ENCODE results near the gene WDR86.

WDR86 gene

GRCh38 chr7:151389768-151390597 lies 19.9 kb downstream of the WDR86 start:
- DNase-seq = no peak

DNA sequence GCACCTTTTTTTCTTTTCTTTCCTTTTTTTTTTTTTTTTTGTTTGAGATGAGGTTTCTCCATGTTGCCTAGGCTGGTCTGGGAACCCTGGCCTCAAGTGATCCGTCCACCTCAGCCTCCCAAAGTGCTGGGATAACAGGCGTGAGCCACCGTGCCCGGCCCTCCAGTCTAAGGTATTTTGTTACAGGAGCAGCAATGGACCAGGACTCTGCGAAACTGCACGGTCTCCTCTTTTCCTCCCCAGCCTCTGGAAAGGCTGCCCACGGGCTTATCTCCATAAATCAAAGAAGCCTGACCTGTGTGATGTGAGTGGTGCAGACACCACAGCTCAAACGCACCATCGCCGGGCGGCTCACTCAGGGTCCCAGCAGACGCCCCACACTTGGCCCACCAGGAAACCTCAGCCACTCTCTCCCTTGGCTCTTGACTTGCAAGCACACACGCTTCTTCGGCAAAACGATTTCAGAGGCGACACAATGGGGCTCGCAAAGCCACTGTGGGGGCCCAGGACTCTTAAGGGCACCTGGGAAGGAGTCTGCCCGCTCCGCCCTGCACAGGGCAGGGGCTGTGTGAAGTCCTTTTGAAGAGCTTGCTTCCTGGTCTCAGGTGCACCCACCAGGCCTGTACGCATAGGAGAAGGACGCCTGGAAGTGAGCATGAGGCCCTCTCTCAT lies 20.6 kb downstream of the WDR86 start:
- no peak for DNase-seq

- no peak for DNase-seq
These were observed 21.4 kb downstream of the WDR86 start for GRCh38 chr7:151388430-151388829.

DNA sequence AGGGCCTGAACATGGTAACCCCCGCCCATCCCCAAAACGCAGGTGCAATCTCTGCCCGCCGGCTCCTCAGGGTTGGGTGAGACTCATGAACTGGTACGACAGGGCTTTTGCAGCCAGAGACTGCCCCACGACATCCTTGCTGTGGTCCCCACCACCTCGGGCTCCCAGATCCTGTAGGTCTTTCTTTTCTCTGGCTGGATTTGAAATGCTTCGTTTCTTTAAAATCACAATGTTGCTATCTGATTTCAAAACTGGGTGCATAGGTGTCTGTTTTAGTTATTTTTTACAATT lies 21.9 kb downstream of the WDR86 start:
- no peak for DNase-seq

- DNase-seq = no peak
These were observed 22.5 kb downstream of the WDR86 start for GRCh38 chr7:151387161-151388006.

GRCh38 chr7:151386301-151387160 lies 23.3 kb downstream of the WDR86 start:
- no peak for DNase-seq

DNA sequence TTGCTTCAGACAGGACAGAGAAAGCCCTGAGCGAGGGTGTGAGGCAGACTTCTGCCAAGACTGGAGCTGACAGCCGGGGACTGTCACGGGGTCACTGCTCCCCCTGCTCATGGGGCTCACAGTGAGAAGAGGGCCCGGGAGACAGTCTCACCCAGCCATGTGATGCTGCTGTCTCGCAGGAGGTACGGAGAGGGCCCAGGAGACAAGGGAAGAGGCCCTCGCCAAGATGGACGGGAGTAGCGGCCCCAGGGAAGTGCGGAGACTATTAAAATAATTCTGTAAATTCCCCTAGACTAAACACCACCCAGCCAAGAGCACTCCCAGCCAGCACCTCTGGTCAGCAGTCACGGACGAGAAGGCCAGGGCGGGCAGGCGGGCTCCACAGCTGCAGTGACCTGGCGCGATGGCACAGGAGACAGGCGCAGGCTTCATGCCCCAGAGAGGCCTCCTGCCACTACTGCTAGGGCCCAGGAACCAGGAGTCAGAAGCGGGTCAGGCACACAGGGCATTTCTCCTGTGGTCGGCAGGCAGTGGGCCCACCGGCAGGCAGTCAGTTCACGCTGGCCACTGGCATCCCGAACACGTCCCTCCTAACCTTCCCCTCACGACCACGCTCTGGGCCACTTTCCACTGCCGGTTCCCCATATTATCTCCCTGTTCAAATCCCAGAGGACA lies 24.1 kb downstream of the WDR86 start:
- DNase-seq = no peak

DNA sequence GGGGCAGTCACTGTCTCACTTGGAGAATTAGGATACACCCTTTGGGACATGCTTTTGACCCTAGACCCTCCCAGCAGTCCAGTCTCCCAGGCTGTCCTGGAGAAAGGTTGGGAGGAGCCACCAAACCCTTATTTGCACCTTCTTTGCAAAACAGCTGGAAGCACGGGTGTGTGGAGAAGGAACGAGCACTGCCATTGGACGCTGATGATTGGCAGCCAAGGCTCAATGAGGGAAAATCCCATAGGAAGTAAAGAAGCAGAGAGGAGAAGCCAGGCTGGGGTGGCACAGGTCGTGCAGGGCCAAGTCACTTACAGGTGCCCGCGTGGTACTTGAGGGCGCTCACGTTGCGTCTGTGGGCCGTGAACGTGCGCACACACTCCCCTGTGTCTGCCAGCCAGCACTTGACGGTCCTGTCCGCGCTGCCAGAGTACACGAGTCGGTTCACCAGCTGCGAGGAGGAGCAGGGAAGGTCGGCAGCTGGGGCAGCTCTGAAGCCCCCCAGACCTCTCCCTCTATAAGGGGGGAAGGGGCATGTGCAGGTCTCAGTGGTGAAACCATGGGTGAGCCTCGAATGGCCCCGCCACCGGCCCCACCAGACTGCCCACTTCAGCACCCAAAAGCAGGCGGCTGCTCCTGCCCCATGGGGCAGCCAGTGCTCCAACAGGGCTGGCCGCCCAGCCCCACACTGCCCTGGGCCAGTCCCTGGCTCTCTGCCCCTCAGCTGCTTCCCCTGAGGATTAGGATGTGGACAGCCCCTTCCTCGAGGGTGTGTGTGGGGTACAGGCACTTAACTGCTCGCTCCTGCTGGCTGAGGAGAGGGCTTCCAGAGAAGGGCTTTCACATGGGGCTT lies 24.8 kb downstream of the WDR86 start:
- DNase-seq = no peak

DNA sequence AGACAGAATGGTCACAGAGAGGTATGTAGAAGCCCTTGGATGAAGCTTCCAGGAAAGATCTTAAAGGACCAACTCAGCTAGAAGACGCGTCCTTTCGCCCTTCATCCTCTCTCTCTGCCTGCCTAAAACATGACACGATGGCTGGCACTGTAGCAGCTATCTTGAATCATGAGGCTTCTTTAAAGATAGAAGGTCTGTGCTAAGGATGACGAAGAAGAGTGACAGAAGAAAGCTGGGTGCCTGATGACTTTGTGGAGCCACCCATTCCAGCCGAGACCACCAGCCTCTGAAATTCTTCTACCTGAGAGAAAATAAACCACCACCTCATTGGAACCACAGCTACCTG lies 25.5 kb downstream of the WDR86 start:
- DNase-seq = no peak

DNA sequence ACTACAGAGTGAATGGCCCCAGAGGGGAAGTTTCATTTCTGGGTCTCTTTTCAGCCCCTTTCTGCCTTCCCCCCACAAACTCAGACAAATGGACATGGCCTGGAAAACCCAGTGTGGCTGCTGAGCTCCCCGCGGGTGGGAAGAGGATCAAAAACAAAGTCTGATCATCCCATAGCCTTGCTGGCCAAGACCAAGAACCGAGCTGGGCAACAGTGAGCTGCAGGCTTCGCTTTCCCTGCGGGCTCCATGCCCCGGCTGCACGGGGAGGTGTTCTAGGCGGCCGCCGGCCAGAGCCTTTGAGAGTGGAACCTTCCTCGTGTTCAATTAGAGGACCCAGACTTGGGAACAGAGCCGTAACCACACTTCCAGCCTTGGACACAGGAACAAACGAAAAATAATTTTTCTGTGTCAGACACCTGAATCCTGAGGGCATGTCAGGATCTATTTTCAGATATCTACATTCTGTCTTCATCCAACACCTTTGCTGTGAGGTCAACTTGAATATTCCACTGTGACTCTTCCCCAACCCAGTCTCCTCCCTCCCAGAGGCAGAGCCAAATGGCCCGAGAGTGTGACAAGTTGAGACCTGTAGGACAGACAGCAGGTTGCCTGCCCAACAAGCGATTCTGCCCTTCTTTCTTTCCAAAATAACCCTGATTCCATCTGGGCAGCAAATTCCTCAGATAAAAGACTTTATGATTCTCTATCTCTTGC lies 26.0 kb downstream of the WDR86 start:
- no peak for DNase-seq

GRCh38 chr7:151382079-151382885 lies 27.6 kb downstream of the WDR86 start:
- DNase-seq = no peak

- DNase-seq = no peak
These were observed 28.3 kb downstream of the WDR86 start for GRCh38 chr7:151381348-151382078.

- DNase-seq = no peak
These were observed 28.8 kb downstream of the WDR86 start for GRCh38 chr7:151381098-151381347.

DNA sequence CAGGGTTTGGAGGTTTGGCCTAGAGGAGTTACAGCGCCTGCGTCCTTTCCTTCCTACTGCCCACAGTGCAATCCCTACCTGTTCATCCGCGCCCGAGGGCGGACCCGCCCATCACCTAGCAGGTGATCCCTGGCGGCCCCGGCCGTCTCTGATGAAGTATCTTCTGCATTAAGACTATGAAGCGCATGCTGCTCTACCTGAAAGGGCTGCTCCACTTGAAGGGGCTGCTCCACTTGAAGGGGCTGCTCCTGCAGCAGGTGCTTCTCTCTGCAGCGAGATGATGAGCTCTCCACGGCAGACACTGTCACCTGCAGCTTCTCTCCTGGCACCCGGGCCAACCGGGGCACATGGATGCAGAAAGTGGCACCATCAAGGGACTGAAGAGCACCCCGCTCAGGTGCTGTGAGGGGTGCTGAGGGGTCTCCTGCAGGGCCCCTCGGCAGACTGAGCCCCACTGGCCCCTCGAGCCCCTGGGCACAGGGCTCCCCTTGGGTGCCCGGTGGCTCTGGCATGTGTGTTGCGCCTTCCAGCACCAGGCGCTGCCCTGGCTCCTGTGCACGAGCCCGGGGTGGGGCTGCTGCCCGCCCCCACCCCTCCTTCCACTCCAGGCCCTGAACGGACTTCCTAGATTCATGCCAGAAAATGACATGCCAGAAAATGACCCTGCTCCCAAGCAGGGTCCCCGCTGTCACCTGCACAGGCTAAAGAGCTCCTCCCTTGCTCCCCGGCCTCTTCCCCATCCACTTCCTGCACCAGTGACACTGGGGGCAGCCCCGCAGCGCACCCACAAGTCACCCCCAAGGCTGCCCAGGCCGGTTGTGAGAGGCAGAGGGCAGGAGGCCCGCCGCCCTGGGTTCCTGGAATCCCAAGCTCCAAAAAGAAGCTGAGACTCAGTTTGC lies 29.4 kb downstream of the WDR86 start:
- no peak for DNase-seq

- DNase-seq = no peak
These were observed 30.2 kb downstream of the WDR86 start for GRCh38 chr7:151379534-151380198.

DNA sequence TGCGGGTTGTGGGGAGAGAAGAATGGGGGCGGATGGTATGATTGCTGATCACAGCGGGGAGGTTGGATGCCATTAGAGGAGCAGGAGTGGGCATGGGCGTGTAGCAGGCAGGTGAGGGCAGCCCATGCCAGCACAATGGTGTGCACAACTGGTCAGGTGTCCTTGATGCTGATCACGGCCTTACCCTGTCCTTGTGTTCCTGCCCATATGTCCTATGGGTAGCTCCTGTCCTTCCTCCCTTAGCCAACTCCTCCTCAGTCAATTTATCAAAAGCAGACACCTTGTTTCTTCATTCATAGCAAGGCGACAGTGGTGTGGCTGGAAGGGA lies 30.7 kb downstream of the WDR86 start:
- DNase-seq = no peak

DNA sequence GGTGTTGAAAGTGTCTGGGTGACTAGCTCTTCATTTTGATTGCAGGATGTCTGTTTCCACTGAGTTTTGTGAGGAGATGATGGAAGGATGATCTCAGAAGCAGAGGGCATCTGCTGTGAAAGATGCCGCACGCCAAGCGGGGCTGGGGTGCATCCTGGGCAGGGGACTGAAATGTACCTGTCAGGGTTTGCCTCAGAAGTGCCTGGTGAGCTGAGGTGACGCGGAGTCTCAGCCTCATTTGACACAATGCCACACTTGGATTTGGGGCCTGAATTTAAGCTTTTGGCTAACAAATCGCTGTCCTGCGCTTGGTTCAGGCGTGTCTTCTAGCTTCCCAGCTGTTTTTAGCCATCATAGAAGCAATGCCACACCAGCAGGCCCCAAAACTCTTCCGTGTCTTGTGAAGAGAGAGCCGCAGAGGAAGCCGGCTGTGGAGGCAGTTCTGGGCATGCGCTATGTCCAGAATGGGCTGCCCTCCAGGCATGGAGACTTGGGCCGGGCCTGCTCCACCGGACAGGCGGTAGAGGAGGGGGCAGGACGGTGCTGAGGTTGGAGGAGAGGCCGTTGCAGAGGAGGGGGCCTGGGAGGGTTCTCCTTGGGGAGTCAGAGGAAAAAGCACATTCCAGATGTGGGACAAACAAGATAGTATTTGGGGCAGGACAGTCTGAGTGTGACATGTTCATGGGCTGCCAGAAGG lies 31.2 kb downstream of the WDR86 start:
- DNase-seq = no peak
